H54 (cell line): Measurements from ENCODE around the gene LRIG2.
A peak's percentile ranks its signal among the peaks of the same experiment; 100 is the strongest.

Experiments
- DNase-seq: peaks from one replicate; pipeline ENCODE4 v3.0.0; 2011; ENCODE audit warnings: low spot score, mixed read lengths; ENCODE audit not compliant: insufficient read length
- FAIRE-seq: peaks from 3 replicates; lab custom pipeline; 2011; peaks lifted over from hg19 to GRCh38; lab: Jason Lieb, UNC
- POLR2A ChIP-seq: IDR thresholded peaks from 2 replicates; pipeline ENCODE4 v1.6.1; 2011; ENCODE audit warnings: low read depth, mild to moderate bottlenecking, low read length

LRIG2 gene

DNA sequence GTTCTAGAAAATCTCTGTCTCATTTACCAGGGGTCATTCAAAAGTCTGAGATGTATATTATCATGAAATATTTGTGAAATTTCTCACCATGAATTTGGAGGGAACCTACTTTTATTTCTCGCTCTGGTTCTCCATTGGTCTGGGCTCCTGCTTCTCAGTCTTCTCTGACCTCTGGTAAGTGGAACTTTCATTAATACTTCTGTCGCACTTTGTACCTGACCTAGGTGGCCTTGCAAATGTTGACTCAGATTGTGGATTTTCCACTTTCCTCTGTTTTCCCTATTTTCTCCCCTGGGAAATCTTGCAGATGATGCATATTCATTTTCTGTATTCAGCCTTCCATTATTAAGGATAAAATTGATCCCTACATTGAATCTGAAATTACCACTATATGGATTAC is 53.2 kb downstream of the LRIG2 start:
- no peak for TF ChIP-seq POLR2A
- DNase-seq (no peak), FAIRE-seq (no peak)

DNA sequence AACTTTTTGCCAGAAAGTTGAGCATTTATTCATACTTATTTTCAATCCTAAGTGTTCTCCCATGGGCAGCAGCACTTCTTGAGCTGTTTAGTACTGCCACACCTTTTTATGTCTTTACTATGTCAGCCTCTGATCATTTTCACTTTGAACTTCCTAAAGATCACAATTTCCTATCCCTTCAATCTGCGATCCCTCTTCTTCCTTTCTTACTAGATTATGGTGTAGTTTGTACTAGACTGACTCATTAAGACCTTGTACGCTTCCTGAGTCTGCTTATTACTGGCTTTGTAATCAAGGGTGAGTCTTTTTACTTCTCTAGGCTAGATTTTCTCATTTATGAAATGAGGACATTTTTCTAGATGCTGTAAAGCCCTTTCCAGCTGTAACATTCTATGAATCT is 55.1 kb downstream of the LRIG2 start:
- no peak for FAIRE-seq
- DNase-seq, result no peak
- no peak for TF ChIP-seq POLR2A

DNA sequence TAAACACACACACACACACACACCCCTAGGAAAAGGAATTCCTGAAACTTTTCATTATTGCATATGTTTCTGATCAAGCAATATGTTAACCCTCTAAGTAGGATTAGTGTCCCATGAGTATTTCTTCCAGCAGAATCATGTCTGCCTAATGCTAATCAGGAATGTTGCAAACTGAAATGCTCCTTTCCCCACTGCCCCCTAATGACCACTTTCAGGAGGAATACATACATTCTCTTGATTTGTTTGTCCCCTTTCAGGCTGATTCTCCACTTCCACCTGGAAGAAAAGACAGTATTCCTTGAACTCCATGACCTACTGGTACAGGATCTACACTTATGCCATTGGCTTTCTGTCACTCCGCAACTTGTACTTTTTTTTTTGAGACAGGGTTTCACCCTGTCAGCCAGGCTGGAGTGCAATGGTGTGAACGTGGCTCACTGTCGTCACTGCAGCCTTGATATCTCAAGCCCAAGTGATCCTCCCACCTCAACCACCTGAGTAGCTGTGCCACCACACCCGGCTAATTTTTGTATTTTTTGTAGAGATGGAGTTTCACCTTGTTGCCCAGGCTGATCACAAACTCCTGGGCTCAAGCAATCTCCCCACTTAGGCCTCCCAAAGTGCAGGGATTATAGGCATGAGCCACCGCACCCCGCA is 56.7 kb downstream of the LRIG2 start:
- no peak for TF ChIP-seq POLR2A
- no peak for DNase-seq
- FAIRE-seq, result no peak

DNA sequence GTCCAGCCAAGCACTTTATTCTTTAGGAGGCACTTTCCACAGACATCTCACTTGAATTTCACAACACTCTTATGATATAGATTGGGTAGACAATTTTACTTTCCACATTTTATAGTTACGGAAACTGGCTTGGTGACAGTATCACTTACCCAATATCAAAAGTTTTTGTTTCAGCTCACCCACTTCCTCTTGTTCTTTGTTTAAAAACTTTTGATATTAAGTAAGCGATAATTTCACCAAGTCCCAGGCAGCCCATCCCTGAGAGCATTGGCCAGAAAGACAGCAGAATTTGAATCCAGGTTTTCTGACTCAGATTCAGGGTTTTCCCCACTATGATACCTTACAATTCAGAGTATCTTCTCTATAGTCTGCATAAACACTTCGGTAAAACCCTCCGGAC is 60.0 kb downstream of the LRIG2 start:
- FAIRE-seq (no peak), DNase-seq (no peak)
- no peak for TF ChIP-seq POLR2A

DNA sequence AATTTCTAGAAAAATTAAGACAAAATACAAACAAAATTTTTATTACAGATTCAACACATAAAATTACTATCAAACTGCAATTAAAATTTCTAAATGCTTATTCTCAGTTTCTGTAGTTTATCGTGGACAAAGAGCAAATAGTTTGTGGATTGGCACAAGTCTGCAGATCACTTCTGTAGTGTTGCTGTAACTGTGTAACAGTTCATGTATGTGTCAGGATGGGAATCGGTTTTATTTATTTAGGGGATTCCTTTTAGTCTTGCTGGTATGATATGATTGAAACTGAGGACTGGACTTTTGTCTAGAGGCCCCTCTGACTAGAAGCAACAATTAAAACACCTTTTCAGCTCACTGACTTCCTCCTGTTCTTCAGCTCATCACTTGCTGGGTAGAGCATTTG is 60.8 kb downstream of the LRIG2 start:
- no peak for FAIRE-seq
- no peak for DNase-seq

DNA sequence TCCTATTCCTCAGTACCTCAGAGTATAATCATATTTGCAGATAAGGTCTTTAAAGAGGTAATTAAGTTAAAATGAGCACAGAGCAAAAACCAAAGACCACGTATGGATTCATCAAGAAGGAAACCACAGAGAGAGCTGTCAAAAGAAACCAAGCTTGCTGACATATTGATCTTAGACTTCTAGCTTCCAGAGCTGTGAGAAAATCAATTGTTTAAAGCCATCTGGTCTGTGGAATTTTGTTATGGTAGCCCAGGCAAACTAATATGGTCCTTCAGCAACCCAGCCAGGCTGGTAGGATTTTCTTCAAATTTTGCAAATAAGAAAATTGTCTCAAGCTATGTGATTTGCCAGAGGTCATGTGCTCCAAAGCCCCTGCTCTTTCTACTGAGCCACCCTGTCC is 62.5 kb downstream of the LRIG2 start:
- no peak for DNase-seq
- FAIRE-seq, result no peak
- TF ChIP-seq POLR2A, result no peak

More for the DNA sequence above, 60.8 kb downstream of the LRIG2 start:
- TF ChIP-seq POLR2A, result no peak

DNA sequence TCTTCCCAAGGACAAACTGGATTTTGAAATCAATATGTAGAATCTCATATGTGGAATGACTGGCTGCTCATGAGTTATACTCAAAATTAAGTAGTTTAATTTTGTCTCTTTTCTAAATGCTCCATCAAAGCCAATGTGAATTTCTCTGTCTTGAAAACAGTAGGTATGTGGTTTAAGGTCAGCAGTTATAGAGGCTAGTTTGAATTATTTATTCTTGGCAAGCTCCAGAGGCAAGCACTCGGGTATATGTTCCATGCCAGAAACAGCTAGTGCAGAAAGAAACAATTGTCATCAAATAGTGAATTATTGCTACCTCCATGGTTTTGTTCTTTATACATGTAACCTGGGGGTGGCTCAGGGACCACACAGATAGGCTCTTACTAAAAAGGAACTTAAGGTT is 63.5 kb downstream of the LRIG2 start:
- FAIRE-seq (no peak), DNase-seq (no peak)
- no peak for TF ChIP-seq POLR2A

DNA sequence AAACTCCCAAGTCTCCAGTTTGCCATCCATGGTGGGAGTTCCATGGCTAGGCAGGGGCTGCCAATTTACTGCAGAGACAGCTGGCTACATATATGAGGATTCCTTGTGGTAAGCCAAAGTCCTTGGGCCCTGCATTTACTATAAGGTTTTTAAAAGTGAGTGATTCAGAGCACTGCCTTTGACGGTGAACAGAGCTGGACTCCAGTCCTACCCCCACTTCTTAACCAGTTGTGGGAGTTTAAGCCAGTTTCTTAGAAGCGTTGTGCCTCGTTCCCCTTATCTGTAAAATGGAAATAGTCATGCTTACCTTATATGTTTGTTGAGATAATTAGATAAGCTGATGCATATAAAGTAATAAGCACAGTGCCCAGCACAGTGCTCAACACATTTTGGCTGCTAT is 64.6 kb downstream of the LRIG2 start:
- DNase-seq, result no peak
- no peak for FAIRE-seq
- TF ChIP-seq POLR2A, result no peak

DNA sequence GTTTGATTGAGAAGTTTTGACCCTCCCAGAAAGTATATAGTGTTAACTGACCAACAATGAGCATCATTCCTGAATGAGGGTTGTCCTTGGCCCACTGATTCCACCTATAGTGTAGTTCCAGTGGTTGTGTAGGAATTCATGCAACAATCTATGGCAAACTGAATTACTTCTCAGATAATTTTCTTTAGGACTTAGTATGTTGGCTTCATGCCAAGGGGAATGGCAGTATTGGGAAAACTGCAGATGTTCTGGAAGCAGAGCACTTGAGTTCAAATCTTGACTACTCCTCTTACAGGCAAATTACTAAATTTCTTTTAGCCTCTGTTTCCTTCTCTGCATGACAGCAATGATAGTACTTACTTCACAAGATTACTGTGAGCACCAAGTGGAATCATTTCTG is 65.8 kb downstream of the LRIG2 start:
- DNase-seq (no peak), FAIRE-seq (no peak)
- no peak for TF ChIP-seq POLR2A

DNA sequence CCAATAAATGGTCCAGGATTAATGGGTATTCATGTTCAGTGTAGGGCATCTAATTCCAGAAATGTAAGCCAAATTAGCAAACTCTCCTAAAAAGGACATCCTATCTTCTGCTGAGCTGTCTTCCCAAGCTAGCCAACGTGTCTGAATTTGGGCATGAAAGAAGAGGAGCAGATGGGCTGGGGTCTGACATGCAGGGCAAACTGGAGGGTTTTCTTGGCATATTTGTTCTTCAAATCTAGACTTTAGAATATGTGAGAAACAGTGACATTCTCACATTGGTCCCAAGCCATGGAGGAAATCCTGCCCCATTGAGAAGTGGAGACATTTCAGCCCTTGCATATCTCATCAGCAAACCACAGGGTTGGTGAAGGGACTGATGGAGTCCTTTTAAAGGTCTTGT is 67.2 kb downstream of the LRIG2 start:
- FAIRE-seq (no peak), DNase-seq (no peak)
- no peak for TF ChIP-seq POLR2A

DNA sequence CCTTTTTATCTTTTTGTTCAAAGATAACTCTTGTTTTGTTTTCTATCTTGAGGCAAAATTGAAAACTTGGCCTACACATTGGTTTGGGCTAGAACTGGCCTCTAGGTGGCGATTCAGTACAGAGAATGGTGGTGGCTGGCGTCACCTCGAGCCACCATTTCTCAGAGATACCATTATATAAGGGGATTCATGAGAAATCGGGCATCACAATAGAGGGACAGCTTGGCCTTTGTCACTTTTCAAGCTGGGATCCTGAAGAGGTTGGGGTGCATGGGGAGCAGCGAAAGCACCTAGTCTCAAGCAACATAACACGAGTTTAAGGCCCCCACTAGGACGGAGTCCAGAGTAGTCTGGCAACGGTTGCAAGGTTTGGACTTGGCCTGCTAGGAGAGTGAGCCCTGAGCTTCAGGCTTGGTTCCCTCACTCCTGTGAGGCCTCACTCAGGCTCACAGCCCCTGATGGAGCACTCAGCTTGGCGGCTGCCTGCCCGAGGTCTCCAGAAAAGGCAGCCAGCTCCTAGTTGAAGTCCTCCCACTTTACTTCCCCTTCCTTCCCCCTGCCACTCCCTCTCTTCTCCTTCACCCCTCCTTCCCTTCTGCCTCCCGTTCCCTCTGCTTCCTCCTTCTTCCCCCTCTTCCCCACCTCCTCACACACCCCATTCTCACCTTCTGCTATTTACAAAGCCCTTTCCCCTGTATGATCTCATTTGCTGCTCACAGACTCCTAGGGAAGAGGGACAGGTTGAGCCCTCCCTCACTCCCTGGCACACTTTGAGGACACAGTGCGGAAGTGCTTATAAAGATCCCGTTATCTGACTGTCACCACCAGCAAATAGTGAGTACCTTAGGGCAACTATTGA is 67.8 kb downstream of the LRIG2 start:
- TF ChIP-seq POLR2A, result no peak
- peak; percentile 62 for FAIRE-seq

DNA sequence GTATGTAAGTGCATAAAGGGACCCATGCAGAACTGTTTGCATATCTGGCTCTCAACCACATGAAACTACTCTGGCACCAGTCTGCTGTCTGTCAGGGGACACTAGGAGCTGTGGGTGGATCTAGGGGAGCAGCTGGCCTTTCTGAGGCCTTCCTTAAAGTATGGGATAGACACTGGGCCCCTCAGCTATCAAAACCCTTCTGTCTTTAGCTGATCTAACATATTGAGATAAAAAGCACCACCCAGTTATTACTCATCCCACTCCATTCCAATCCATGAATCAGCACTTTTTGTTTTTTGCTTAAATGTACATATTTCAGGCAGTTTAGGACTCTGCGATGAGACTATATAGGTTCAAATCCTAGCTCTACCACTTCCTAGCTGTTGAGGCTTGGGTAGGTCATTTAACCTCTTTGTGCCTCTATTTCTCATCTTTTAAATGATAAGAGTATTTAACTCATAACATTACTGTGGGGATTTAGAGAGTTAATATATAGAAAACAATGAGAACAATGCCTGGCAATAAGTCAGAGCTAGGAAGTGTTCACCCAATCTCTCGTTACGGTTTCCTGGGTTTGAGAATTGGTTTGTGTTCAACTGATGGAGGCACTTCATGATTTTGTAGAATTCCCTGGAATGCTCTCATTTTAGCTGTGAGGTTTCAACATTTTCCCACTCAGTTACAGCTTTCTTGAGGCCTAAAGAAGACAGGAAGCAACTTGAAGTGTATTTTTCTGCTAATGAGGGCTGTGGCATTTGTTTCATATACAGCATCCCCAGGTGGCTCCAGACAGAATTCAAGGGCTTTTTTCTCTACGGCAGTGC is 68.9 kb downstream of the LRIG2 start:
- DNase-seq, result no peak
- peak; percentile 55 for FAIRE-seq
- no peak for TF ChIP-seq POLR2A

More for the DNA sequence above, 67.8 kb downstream of the LRIG2 start:
- peak; percentile 59 for DNase-seq

DNA sequence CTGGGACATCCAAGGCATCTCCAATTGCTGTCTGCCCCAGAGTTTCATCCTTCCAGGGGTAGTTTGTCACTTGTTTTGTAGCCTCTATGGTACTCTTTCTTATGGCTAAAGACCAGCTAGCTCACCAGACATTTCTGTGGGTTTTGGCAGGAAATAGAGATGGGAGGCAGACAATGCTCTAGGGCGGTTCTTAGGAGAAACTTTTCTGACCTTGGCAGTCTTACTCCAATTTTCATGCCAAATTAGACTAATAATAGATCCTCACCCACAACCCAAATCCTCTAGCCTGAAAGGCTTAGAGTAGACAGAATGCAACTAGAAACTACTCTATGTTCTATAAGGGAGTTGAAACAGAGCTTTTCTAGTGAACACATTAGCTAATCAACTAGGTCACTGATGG is 69.8 kb downstream of the LRIG2 start:
- DNase-seq (no peak), FAIRE-seq (no peak)
- TF ChIP-seq POLR2A, result no peak
